ENCODE data around the gene SELENON. TPM values are rescaled to one million over a fixed set of nuclear protein-coding genes. Genes with fewer than 3 reads are reported as not detected.
A peak's percentile ranks its signal among the peaks of the same experiment; 100 is the strongest.

The SELENON gene
- total RNA-seq, 1 experiment from 2014 or later: 90.9 TPM

DNA sequence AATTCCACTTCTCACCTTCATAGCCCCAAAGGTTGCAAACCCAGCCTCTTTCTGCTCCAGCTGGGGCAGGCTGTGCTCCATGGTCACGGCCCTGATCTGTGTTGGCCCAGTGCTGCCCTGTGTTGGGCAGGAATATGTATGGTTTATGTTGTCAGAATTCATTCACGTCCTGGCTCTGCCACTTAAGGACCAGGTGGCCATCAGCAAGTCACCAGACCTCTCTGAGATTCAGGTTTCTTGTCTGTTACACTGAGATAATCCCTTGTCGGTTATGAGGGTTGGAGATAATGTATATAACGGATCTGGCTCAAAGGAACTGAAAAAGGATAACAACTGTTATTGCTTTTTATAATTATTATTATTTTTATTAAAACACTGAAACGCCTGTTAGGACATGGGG lies 39.1 kb upstream of the SELENON start:
- peaks cover 3% of the 10 kb centered on the region for H3K23me2 ChIP-seq (ENCODE audit: insufficient read length, low read depth, low read length, poor library complexity, severe bottlenecking)
- no peak overlapping the region for H3K27ac ChIP-seq (ENCODE audit: insufficient read length, low read depth, low read length)
- no peak overlapping the region for H3T11ph ChIP-seq (ENCODE audit: low read length)
- no peak overlapping the region for H2BK20ac ChIP-seq (ENCODE audit: low read depth, low read length, poor library complexity, severe bottlenecking)
- no peak for DNase-seq
- no peak overlapping the region for H2BK12ac ChIP-seq (ENCODE audit: insufficient read length, low read depth, low read length)
- no peaks in the 10 kb centered on the region for H3K4me1 ChIP-seq (ENCODE audit: insufficient read depth, low read length)
- no peak overlapping the region for H2AFZ ChIP-seq (ENCODE audit: low read length)
- H3K9ac ChIP-seq (ENCODE audit: extremely low read depth, insufficient read length, low read length): no peak overlapping the region
- no peaks in the 10 kb centered on the region for H3K36me3 Mint-ChIP-seq (ENCODE audit: insufficient read depth in 1 of 3, low read depth in 3 of 3)
- no peak overlapping the region for H3K18ac ChIP-seq (ENCODE audit: insufficient read length, low read depth, low read length)
- H3K56ac ChIP-seq (ENCODE audit: insufficient read length, low read depth, low read length): no peak overlapping the region
- no peak overlapping the region for H2BK15ac ChIP-seq (ENCODE audit: low read depth, low read length)
- no peak overlapping the region for H4K5ac ChIP-seq (ENCODE audit: insufficient read length, low read depth, low read length)
- no peak overlapping the region for H4K91ac ChIP-seq (ENCODE audit: insufficient read length, low read depth, low read length)
- peaks cover 3% of the 10 kb centered on the region for H4K20me1 ChIP-seq (ENCODE audit: control insufficient read depth, insufficient read depth, insufficient read length)
- H3K23ac ChIP-seq (ENCODE audit: insufficient read length, low read depth, low read length): no peak overlapping the region
- H3K9me3 Mint-ChIP-seq: no peaks in the 10 kb centered on the region
- H3K79me2 ChIP-seq (ENCODE audit: insufficient read depth, low read length): no peaks in the 10 kb centered on the region
- no peak overlapping the region for H3K4ac ChIP-seq (ENCODE audit: low read depth, low read length)
- peaks cover 40 to 51% of the 10 kb centered on the region in 2 experiments for H3K4me1 Mint-ChIP-seq
- H3K4me3 Mint-ChIP-seq: no peak overlapping the region
- no peaks in the 10 kb centered on the region for H3K9me3 ChIP-seq (ENCODE audit: control insufficient read depth, low read depth, low read length)
- no peak overlapping the region for H3K14ac ChIP-seq (ENCODE audit: insufficient read depth, low read length)
- H3K27ac Mint-ChIP-seq: peak overlapping the region in 1 of 3 experiments; percentile 80; a peak in 2 of 7 replicates
- no peak overlapping the region for H2AK5ac ChIP-seq (ENCODE audit: insufficient read length, low read length)
- WGBS (ENCODE audit: extremely low coverage, insufficient read length, low lambda C conversion rate): no CpG with 5 or more reads among the region's 5 CpGs
- no peak overlapping the region for H4K8ac ChIP-seq (replicated peaks; ENCODE audit: insufficient read length, low read depth, low read length)
- H3K27me3 Mint-ChIP-seq (ENCODE audit: low read depth): peaks cover 5% of the 10 kb centered on the region
- TF ChIP-seq CTCF (conservative IDR thresholded peaks at IDR 0.05): no peak
- no peak overlapping the region for H2BK5ac ChIP-seq (ENCODE audit: insufficient read length, low read length)
- no peaks in the 10 kb centered on the region for H3K27me3 ChIP-seq (ENCODE audit: insufficient read depth, low read length)
- H3K79me1 ChIP-seq (ENCODE audit: insufficient read depth, low read depth, low read length, poor library complexity, severe bottlenecking): no peaks in the 10 kb centered on the region
- H3K4me2 ChIP-seq (ENCODE audit: insufficient read depth, insufficient read length, low read length): no peak overlapping the region
- H2BK120ac ChIP-seq (ENCODE audit: low read depth, low read length, poor library complexity, severe bottlenecking): no peak overlapping the region

Measured in H9 (cell line).